HG02623 (cell line): ENCODE results near the gene TRAPPC3.
A peak's percentile ranks its signal among the peaks of the same experiment; 100 is the strongest.

ENCODE experiments used
- ATAC-seq: cut with Tn5 transposase; IDR thresholded peaks from one replicate; pipeline ENCODE4 v1.9.1; 2021; ENCODE audit warnings: moderate library complexity; ENCODE audit not compliant: unreplicated experiment

Gene TRAPPC3

GRCh38 chr1:36106269-36106668 is 43.0 kb downstream of the TRAPPC3 start:
- ATAC-seq: no peak

- no peak for ATAC-seq
Observed at GRCh38 chr1:36101546-36101945, 47.7 kb downstream of the TRAPPC3 start.

GRCh38 chr1:36100376-36100775 is 48.9 kb downstream of the TRAPPC3 start:
- no peak for ATAC-seq

GRCh38 chr1:36099681-36100341 is 49.5 kb downstream of the TRAPPC3 start:
- ATAC-seq: no peak

GRCh38 chr1:36098650-36099365 is 50.5 kb downstream of the TRAPPC3 start:
- no peak for ATAC-seq

GRCh38 chr1:36097693-36098585 is 51.3 kb downstream of the TRAPPC3 start:
- ATAC-seq: no peak

GRCh38 chr1:36096500-36097432 is 52.5 kb downstream of the TRAPPC3 start:
- ATAC-seq: no peak

GRCh38 chr1:36095760-36096405 is 53.4 kb downstream of the TRAPPC3 start:
- no peak for ATAC-seq

- ATAC-seq: no peak
Observed at GRCh38 chr1:36094621-36095061, 54.6 kb downstream of the TRAPPC3 start.

- ATAC-seq: no peak
Observed at GRCh38 chr1:36093929-36094328, 55.4 kb downstream of the TRAPPC3 start.

- ATAC-seq: no peak
Observed at GRCh38 chr1:36093226-36093625, 56.1 kb downstream of the TRAPPC3 start.

- ATAC-seq: no peak
Observed at GRCh38 chr1:36092798-36093185, 56.5 kb downstream of the TRAPPC3 start.

- no peak for ATAC-seq
Observed at GRCh38 chr1:36092166-36092797, 57.0 kb downstream of the TRAPPC3 start.

GRCh38 chr1:36091698-36092097 is 57.6 kb downstream of the TRAPPC3 start:
- ATAC-seq: no peak

GRCh38 chr1:36091141-36091540 is 58.1 kb downstream of the TRAPPC3 start:
- ATAC-seq: no peak

- ATAC-seq: no peak
Observed at GRCh38 chr1:36089393-36090121, 59.7 kb downstream of the TRAPPC3 start.

- ATAC-seq: peak; percentile 71
Observed at GRCh38 chr1:36088577-36089392, 60.5 kb downstream of the TRAPPC3 start, which contains the start of gene ADPRS. Gene ADPRS, plus strand, starts transcription at chr1:36088892. Its CDS starts 13 bp downstream, at chr1:36088905.

- no peak for ATAC-seq
Observed at GRCh38 chr1:36088265-36088576, 61.1 kb downstream of the TRAPPC3 start.
